H9 (cell line): ENCODE data around the gene SH3TC1. TPM values are rescaled to one million over a fixed set of nuclear protein-coding genes. Genes with fewer than 3 reads are reported as not detected.

Source experiments
- DNase-seq: peaks from one replicate; pipeline ENCODE4 v3.0.0-alpha.2; 2017
- H2AFZ ChIP-seq: one replicate; pipeline ENCODE4 v1.6.1; 2013; ENCODE audit warnings: mild to moderate bottlenecking, low read length, control low read depth, moderate library complexity
- H2AK5ac ChIP-seq: 2 replicates; pipeline ENCODE4 v1.6.1; 2013; ENCODE audit warnings: low read length, control low read depth, mixed read lengths; ENCODE audit not compliant: insufficient read length
- H2BK120ac ChIP-seq: one replicate; pipeline ENCODE4 v1.6.1; 2013; ENCODE audit warnings: low read depth, mild to moderate bottlenecking, low read length, control low read depth, inconsistent platforms; ENCODE audit not compliant: poor library complexity, severe bottlenecking
- H2BK12ac ChIP-seq: 2 replicates; pipeline ENCODE4 v1.6.1; 2013; ENCODE audit warnings: low read length, control low read depth, mixed read lengths, low read depth; ENCODE audit not compliant: insufficient read length
- H2BK15ac ChIP-seq: 2 replicates; pipeline ENCODE4 v1.6.1; 2013; ENCODE audit warnings: low read depth, low read length, control low read depth
- H2BK20ac ChIP-seq: one replicate; pipeline ENCODE4 v1.6.1; 2013; ENCODE audit warnings: low read depth, mild to moderate bottlenecking, low read length, control low read depth, inconsistent platforms; ENCODE audit not compliant: poor library complexity, severe bottlenecking
- H2BK5ac ChIP-seq: 2 replicates; pipeline ENCODE4 v1.6.1; 2013; ENCODE audit warnings: low read length, control low read depth, mixed read lengths; ENCODE audit not compliant: insufficient read length
- H3K14ac ChIP-seq: 2 replicates; pipeline ENCODE4 v1.6.1; 2013; ENCODE audit warnings: low read length, control low read depth; ENCODE audit not compliant: insufficient read depth
- H3K18ac ChIP-seq: 2 replicates; pipeline ENCODE4 v1.6.1; 2013; ENCODE audit warnings: low read depth, mild to moderate bottlenecking, mixed read lengths, low read length, control low read depth; ENCODE audit not compliant: insufficient read length
- H3K23ac ChIP-seq: 2 replicates; pipeline ENCODE4 v1.6.1; 2013; ENCODE audit warnings: low read length, control low read depth, mixed read lengths, low read depth; ENCODE audit not compliant: insufficient read length
- H3K23me2 ChIP-seq: 2 replicates; pipeline ENCODE4 v1.6.1; 2013; ENCODE audit warnings: low read depth, mild to moderate bottlenecking, mixed read lengths, low read length, control low read depth; ENCODE audit not compliant: insufficient read length, poor library complexity, severe bottlenecking
- H3K27ac ChIP-seq: 2 replicates; pipeline ENCODE4 v1.5.1; 2013; ENCODE audit warnings: low read length, control low read depth, mixed read lengths, low read depth; ENCODE audit not compliant: insufficient read length
- H3K27me3 ChIP-seq: 2 replicates; pipeline ENCODE4 v1.6.1; 2013; ENCODE audit warnings: low read length, control low read depth, inconsistent platforms; ENCODE audit not compliant: insufficient read depth
- H3K4ac ChIP-seq: 2 replicates; pipeline ENCODE4 v1.6.1; 2013; ENCODE audit warnings: low read depth, mild to moderate bottlenecking, control low read depth, inconsistent platforms, low read length, moderate library complexity
- H3K4me1 ChIP-seq: 2 replicates; pipeline ENCODE4 v1.6.1; 2013; ENCODE audit warnings: low read length, control low read depth, inconsistent platforms; ENCODE audit not compliant: insufficient read depth
- H3K4me2 ChIP-seq: 2 replicates; pipeline ENCODE4 v1.6.1; 2013; ENCODE audit warnings: low read length, control low read depth, mixed read lengths; ENCODE audit not compliant: insufficient read length, insufficient read depth
- H3K56ac ChIP-seq: 2 replicates; pipeline ENCODE4 v1.6.1; 2013; ENCODE audit warnings: low read depth, mild to moderate bottlenecking, mixed read lengths, low read length, control low read depth; ENCODE audit not compliant: insufficient read length
- H3K79me1 ChIP-seq: 2 replicates; pipeline ENCODE4 v1.6.1; 2013; ENCODE audit warnings: low read depth, mild to moderate bottlenecking, moderate library complexity, low read length, control low read depth, inconsistent platforms; ENCODE audit not compliant: insufficient read depth, poor library complexity, severe bottlenecking
- H3K79me2 ChIP-seq: 2 replicates; pipeline ENCODE4 v1.6.1; 2013; ENCODE audit warnings: low read length, control low read depth, inconsistent platforms; ENCODE audit not compliant: insufficient read depth
- H3K9ac ChIP-seq: 2 replicates; pipeline ENCODE4 v1.6.1; 2013; ENCODE audit warnings: low read length, control low read depth, mixed read lengths; ENCODE audit not compliant: insufficient read length; ENCODE audit errors: extremely low read depth
- H3K9me3 ChIP-seq: one replicate; pipeline ENCODE4 v1.6.1; 2013; ENCODE audit warnings: low read depth, low read length, inconsistent platforms; ENCODE audit not compliant: control insufficient read depth
- H3T11ph ChIP-seq: one replicate; pipeline ENCODE4 v1.6.1; 2013; ENCODE audit warnings: mild to moderate bottlenecking, low read length, control low read depth, inconsistent platforms
- H4K20me1 ChIP-seq: one replicate; pipeline ENCODE4 v1.6.1; 2013; ENCODE audit not compliant: control insufficient read depth, insufficient read length, insufficient read depth
- H4K5ac ChIP-seq: 2 replicates; pipeline ENCODE4 v1.6.1; 2013; ENCODE audit warnings: low read depth, mild to moderate bottlenecking, mixed read lengths, low read length, control low read depth; ENCODE audit not compliant: insufficient read length
- H4K8ac ChIP-seq: replicated peaks from 2 replicates; pipeline ENCODE4 v1.6.1; 2013; ENCODE audit warnings: low read length, control low read depth, mixed read lengths, low read depth; ENCODE audit not compliant: insufficient read length
- H4K91ac ChIP-seq: 2 replicates; pipeline ENCODE4 v1.6.1; 2013; ENCODE audit warnings: low read depth, mild to moderate bottlenecking, moderate library complexity, mixed read lengths, low read length, control low read depth; ENCODE audit not compliant: insufficient read length
- H3K27ac Mint-ChIP-seq, 3 experiments: 2 replicates in 2 of 3; 3 replicates in 1 of 3; pipeline ENCODE4 v1.8.0; 2020 to 2021; ENCODE audit warnings: mixed read lengths in 3 of 3, mild to moderate bottlenecking in 1 of 3, moderate library complexity in 1 of 3
- H3K27me3 Mint-ChIP-seq: 2 replicates; pipeline ENCODE4 v1.8.0; 2021; ENCODE audit warnings: low read depth, mild to moderate bottlenecking, moderate library complexity, mixed read lengths
- H3K36me3 Mint-ChIP-seq, 3 experiments: 2 replicates in 2 of 3; 3 replicates in 1 of 3; pipeline ENCODE4 v1.8.0; 2020 to 2021; ENCODE audit warnings: low read depth in 3 of 3, mixed read lengths in 3 of 3; ENCODE audit not compliant: insufficient read depth in 1 of 3
- H3K4me1 Mint-ChIP-seq, 2 experiments: 2 replicates each; pipeline ENCODE4 v1.8.0; 2020; ENCODE audit warnings: mixed read lengths in 2 of 2
- H3K4me3 Mint-ChIP-seq, 2 experiments: 2 replicates in 1 of 2; 3 replicates in 1 of 2; pipeline ENCODE4 v1.8.0; 2020 to 2021; ENCODE audit warnings: mild to moderate bottlenecking in 2 of 2, mixed read lengths in 2 of 2, moderate library complexity in 1 of 2
- H3K9me3 Mint-ChIP-seq, 2 experiments: 2 replicates in 1 of 2; 3 replicates in 1 of 2; pipeline ENCODE4 v1.8.0; 2020; ENCODE audit warnings: mild to moderate bottlenecking in 2 of 2, mixed read lengths in 2 of 2, moderate library complexity in 1 of 2
- CTCF ChIP-seq: fragments of 200-600 bp; sonication (generic); conservative IDR thresholded peaks from 3 replicates; pipeline ENCODE4 v1.8.0; 2021; ENCODE audit warnings: antibody characterized with exemption, mild to moderate bottlenecking
- WGBS: extraction: QIAGEN DNeasy Blood & Tissue Kit; methylation state at CpG from one replicate; pipeline ENCODE4 v1.1.7; 2013; ENCODE audit warnings: missing lambda C conversion rate, low lambda C conversion rate, mixed read lengths; ENCODE audit not compliant: insufficient read length; ENCODE audit errors: extremely low coverage; 5-methylcytosine and 5-hydroxymethylcytosine counted together
- total RNA-seq: library from RNA; stranded (reverse); gene quantifications from 2 replicates; pipeline ENCODE4 v1.2.1, GENCODE V29; 2021

The SH3TC1 gene
- total RNA-seq, 1 experiment from 2014 or later = 0.74 TPM

- Histone ChIP-seq H3K23ac (no peak overlapping the region), H2BK120ac (no peak overlapping the region), H3K4ac (no peak overlapping the region), H3K14ac (no peak overlapping the region), H2BK20ac (no peak overlapping the region), H4K5ac (no peak overlapping the region), H3K27me3 (peaks cover 2% of the 10 kb centered on the region; the same call in 1 of the 2 replicates), H3K4me1 (no peaks in the 10 kb centered on the region; the same call in 1 of the 2 replicates), H4K91ac (no peak overlapping the region), H3K9ac (no peak overlapping the region), H3K27ac (no peak overlapping the region), H3K79me1 (no peaks in the 10 kb centered on the region), H2AFZ (no peak overlapping the region), H2AK5ac (peak overlapping the region; percentile 23), H3K56ac (no peak overlapping the region), H3T11ph (no peak overlapping the region), H4K8ac (no peak overlapping the region), H2BK12ac (no peak overlapping the region), H3K79me2 (no peaks in the 10 kb centered on the region), H3K4me2 (no peak overlapping the region), H3K9me3 (no peaks in the 10 kb centered on the region), H4K20me1 (no peaks in the 10 kb centered on the region), H2BK5ac (no peak overlapping the region), H2BK15ac (no peak overlapping the region), H3K18ac (no peak overlapping the region), H3K23me2 (no peaks in the 10 kb centered on the region)
- Mint-ChIP-seq H3K27me3 (peaks cover 21% of the 10 kb centered on the region), H3K9me3 (no peaks in the 10 kb centered on the region), H3K36me3 (no peaks in the 10 kb centered on the region), H3K4me3 (no peak overlapping the region), H3K27ac (peak overlapping the region in 1 of 3 experiments; percentile 70; a peak in 1 of 7 replicates), H3K4me1 (peaks cover 9 to 16% of the 10 kb centered on the region in 2 experiments)
- no peak for DNase-seq
- TF ChIP-seq CTCF = no peak
- WGBS = no CpG with 5 or more reads among the region's 39 CpGs
Measured at GRCh38 chr4:8152090-8152864, 46.8 kb upstream of the SH3TC1 start.
